Airway epithelial cell (primary cell): ENCODE data around the gene PEX5. TPM values are rescaled to one million over a fixed set of nuclear protein-coding genes. Genes with fewer than 3 reads are reported as not detected.

Experiments used
- total RNA-seq: library from RNA; depleted of rRNA; stranded (reverse); fragments of >200 nt; gene quantifications from 2 replicates; pipeline ENCODE4 v1.2.3, GENCODE V29; 2015

Gene PEX5
- 16.2 and 25.7 TPM in 2 replicates for total RNA-seq

GRCh38 chr12:7189398-7190267 is at the start of gene PEX5:
Gene PEX5 (plus strand): TSS chr12:7189686. CDS start chr12:7190378, 692 bp downstream.

Other genes starting within 250 kb of the PEX5 start
- gene RNU7-1, start 245.9 kb upstream of the PEX5 start, total RNA-seq: not detected in 2 replicates
- 103 and 166 TPM in 2 replicates for gene C12orf57, start 245.7 kb upstream of the PEX5 start, total RNA-seq
- 17.7 and 21.0 TPM in 2 replicates for gene PTPN6, start 238.3 kb upstream of the PEX5 start, total RNA-seq
- 217 and 322 TPM in 2 replicates for gene PHB2, start 219.0 kb upstream of the PEX5 start, total RNA-seq
- gene EMG1, start 218.8 kb upstream of the PEX5 start, total RNA-seq: 95.7 and 103 TPM in 2 replicates
- 25.0 and 39.4 TPM in 2 replicates for gene LPCAT3, start 171.2 kb upstream of the PEX5 start, total RNA-seq
- 1.6 and 2.1 TPM in 2 replicates for gene C1S, start 129.0 kb upstream of the PEX5 start, total RNA-seq
- gene C1R, start 97.2 kb upstream of the PEX5 start, total RNA-seq: 8.7 and 8.8 TPM in 2 replicates
- 16.6 and 25.3 TPM in 2 replicates for gene C1RL, start 80.5 kb upstream of the PEX5 start, total RNA-seq
- gene RBP5, start 60.8 kb upstream of the PEX5 start, total RNA-seq: not detected in 2 replicates
- gene CLSTN3, start 59.3 kb upstream of the PEX5 start, total RNA-seq: 13.5 and 19.3 TPM in 2 replicates
- gene ACSM4, start 114.4 kb downstream of the PEX5 start, total RNA-seq: not detected in 2 replicates